MM.1S (cell line): Measurements from ENCODE around the gene TSHZ1.

Experiments used
- EZH2 ChIP-seq: fragments of 300-600 bp; sonication (generic); optimal IDR thresholded peaks from 2 replicates; pipeline ENCODE3; 2017; ENCODE audit warnings: low read depth, mild to moderate bottlenecking, antibody characterized with exemption, low read length, mixed read lengths
- EZH2phosphoT487 ChIP-seq: fragments of 300-600 bp; sonication (generic); IDR thresholded peaks from 2 replicates; pipeline ENCODE4 v1.6.1; 2018; ENCODE audit warnings: antibody characterized with exemption, low read length
- TF ChIP-seq, protein P1 (sequence below): fragments of 300-600 bp; sonication (generic); IDR thresholded peaks from 2 replicates; pipeline ENCODE4 v1.5.1; 2016; ENCODE audit warnings: antibody characterized with exemption, low read length, mixed read lengths

DNA sequence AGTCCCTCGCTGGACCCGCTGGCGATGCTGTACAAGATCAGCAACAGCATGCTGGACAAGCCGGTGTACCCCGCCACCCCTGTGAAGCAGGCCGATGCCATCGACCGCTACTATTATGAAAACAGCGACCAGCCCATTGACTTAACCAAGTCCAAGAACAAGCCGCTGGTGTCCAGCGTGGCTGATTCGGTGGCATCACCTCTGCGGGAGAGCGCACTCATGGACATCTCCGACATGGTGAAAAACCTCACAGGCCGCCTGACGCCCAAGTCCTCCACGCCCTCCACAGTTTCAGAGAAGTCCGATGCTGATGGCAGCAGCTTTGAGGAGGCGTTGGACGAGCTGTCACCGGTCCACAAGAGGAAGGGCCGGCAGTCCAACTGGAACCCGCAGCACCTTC lies 77.1 kb downstream of the TSHZ1 start:
- TF ChIP-seq EZH2 (no peak), EZH2phosphoT487 (no peak)
- TF ChIP-seq, protein P1, sequence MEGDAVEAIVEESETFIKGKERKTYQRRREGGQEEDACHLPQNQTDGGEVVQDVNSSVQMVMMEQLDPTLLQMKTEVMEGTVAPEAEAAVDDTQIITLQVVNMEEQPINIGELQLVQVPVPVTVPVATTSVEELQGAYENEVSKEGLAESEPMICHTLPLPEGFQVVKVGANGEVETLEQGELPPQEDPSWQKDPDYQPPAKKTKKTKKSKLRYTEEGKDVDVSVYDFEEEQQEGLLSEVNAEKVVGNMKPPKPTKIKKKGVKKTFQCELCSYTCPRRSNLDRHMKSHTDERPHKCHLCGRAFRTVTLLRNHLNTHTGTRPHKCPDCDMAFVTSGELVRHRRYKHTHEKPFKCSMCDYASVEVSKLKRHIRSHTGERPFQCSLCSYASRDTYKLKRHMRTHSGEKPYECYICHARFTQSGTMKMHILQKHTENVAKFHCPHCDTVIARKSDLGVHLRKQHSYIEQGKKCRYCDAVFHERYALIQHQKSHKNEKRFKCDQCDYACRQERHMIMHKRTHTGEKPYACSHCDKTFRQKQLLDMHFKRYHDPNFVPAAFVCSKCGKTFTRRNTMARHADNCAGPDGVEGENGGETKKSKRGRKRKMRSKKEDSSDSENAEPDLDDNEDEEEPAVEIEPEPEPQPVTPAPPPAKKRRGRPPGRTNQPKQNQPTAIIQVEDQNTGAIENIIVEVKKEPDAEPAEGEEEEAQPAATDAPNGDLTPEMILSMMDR = no peak
